ENCODE data around the gene TRIM41.

Gene TRIM41

GRCh38 chr5:181259974-181260719, 37.1 kb downstream of the TRIM41 start (continued):
- TF ChIP-seq ZBTB10 (tag by site-specific recombination; IDR thresholded peaks at IDR 0.05) (no peak), ZBTB7A (tag by site-specific recombination; IDR thresholded peaks at IDR 0.05; ENCODE audit: low read depth) (no peak), ZNF155 (tag by site-specific recombination; IDR thresholded peaks at IDR 0.05) (no peak), ZNF350 (tag by site-specific recombination; IDR thresholded peaks at IDR 0.05) (no peak), ZBTB17 (tag by site-specific recombination; IDR thresholded peaks at IDR 0.05) (peak; percentile 89), SALL2 (tag by site-specific recombination; IDR thresholded peaks at IDR 0.05; ENCODE audit: borderline replicate concordance) (no peak), PRDM10 (tag by site-specific recombination; IDR thresholded peaks at IDR 0.05) (peak; percentile 92), SETDB1 (IDR thresholded peaks at IDR 0.05; ENCODE audit: insufficient read length, low read length) (no peak), ZNF223 (tag by site-specific recombination; IDR thresholded peaks at IDR 0.05) (no peak), TCF7L2 (IDR thresholded peaks at IDR 0.05; ENCODE audit: borderline replicate concordance, low read depth, low read length) (no peak), GLI2 (tag by site-specific recombination; IDR thresholded peaks at IDR 0.05; ENCODE audit: borderline replicate concordance, low read depth) (no peak), ZNF280D (tag by site-specific recombination; IDR thresholded peaks at IDR 0.05) (no peak), EGR2 (tag by site-specific recombination; IDR thresholded peaks at IDR 0.05; ENCODE audit: low read depth) (peak; percentile 33; the same call in 1 of the 2 replicates), ZBTB1 (tag by site-specific recombination; IDR thresholded peaks at IDR 0.05) (no peak), ZNF513 (tag by site-specific recombination; IDR thresholded peaks at IDR 0.05) (peak; percentile 92), ZNF133 (tag by site-specific recombination; IDR thresholded peaks at IDR 0.05) (no peak), BCL11B (tag by site-specific recombination; IDR thresholded peaks at IDR 0.05; ENCODE audit: low read depth) (no peak), INSM2 (tag by site-specific recombination; IDR thresholded peaks at IDR 0.05) (no peak), ZNF558 (tag by site-specific recombination; IDR thresholded peaks at IDR 0.05) (no peak), ZNF37A (tag by site-specific recombination; IDR thresholded peaks at IDR 0.05) (no peak), ZNF140 (tag by site-specific recombination; IDR thresholded peaks at IDR 0.05) (no peak), ZNF366 (tag by site-specific recombination; conservative IDR thresholded peaks at IDR 0.05) (peak; percentile 36; the same call in 1 of the 2 replicates), YY2 (tag by site-specific recombination; IDR thresholded peaks at IDR 0.05) (no peak; the same call in 1 of the 2 replicates), ZNF660 (tag by site-specific recombination; IDR thresholded peaks at IDR 0.05) (no peak), ZNF768 (tag by site-specific recombination; IDR thresholded peaks at IDR 0.05) (no peak), FEZF1 (tag by site-specific recombination; IDR thresholded peaks at IDR 0.05) (no peak), ZNF311 (tag by site-specific recombination; IDR thresholded peaks at IDR 0.05; ENCODE audit: borderline replicate concordance) (no peak), SCRT1 (tag by site-specific recombination; IDR thresholded peaks at IDR 0.05; ENCODE audit: borderline replicate concordance) (no peak)
